SU-DHL-6 (cell line): ENCODE results near the gene DDAH2.

Source experiments
- EZH2phosphoT487 ChIP-seq: fragments of 200-600 bp; sonication (generic), shearing (Covaris generic); conservative IDR thresholded peaks from 2 replicates; pipeline ENCODE4 v1.6.1; 2018; ENCODE audit warnings: mild to moderate bottlenecking, antibody characterized with exemption, low read length, moderate library complexity, mixed read lengths
- TF ChIP-seq, protein P1 (sequence below): fragments of 200-600 bp; sonication (generic); IDR thresholded peaks from one replicate; pipeline ENCODE4 v1.5.1; 2017; ENCODE audit warnings: antibody characterized with exemption, mild to moderate bottlenecking, low read length, moderate library complexity; ENCODE audit not compliant: insufficient read depth, poor library complexity, severe bottlenecking

DNA sequence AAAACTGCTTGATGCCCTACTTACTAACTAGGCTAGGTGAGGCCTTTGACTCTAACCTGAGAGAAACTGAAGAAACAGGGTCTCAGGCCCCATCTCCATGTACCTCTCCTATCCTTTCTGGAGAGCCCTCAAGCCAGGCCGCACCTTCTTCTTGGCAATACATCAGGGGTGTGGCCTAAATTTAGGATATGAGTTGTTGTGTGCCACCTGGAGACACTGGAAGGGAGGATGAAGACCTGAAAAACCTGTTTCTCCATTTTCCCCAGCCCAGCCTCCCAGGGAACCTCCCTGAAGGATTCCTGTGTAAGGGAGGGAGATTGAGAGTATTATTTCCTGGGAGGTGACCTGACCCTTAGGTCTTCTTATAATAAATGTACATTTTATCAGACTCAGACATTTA is 10.8 kb downstream of the DDAH2 start:
- TF ChIP-seq, protein P1, sequence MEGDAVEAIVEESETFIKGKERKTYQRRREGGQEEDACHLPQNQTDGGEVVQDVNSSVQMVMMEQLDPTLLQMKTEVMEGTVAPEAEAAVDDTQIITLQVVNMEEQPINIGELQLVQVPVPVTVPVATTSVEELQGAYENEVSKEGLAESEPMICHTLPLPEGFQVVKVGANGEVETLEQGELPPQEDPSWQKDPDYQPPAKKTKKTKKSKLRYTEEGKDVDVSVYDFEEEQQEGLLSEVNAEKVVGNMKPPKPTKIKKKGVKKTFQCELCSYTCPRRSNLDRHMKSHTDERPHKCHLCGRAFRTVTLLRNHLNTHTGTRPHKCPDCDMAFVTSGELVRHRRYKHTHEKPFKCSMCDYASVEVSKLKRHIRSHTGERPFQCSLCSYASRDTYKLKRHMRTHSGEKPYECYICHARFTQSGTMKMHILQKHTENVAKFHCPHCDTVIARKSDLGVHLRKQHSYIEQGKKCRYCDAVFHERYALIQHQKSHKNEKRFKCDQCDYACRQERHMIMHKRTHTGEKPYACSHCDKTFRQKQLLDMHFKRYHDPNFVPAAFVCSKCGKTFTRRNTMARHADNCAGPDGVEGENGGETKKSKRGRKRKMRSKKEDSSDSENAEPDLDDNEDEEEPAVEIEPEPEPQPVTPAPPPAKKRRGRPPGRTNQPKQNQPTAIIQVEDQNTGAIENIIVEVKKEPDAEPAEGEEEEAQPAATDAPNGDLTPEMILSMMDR, result no peak
- TF ChIP-seq EZH2phosphoT487, result no peak
